GM04503 (cell line): ENCODE data around the gene CERS1.
A peak's percentile ranks its signal among the peaks of the same experiment; 100 is the strongest.

Source experiments
- DNase-seq: peaks from one replicate; pipeline ENCODE4 v3.0.0-alpha.2; 2012; ENCODE audit warnings: low read depth

Gene CERS1

GRCh38 chr19:18856385-18857126 lies 39.4 kb downstream of the CERS1 start:
- DNase-seq = no peak

GRCh38 chr19:18855647-18856384 lies 40.1 kb downstream of the CERS1 start:
- DNase-seq = no peak

- no peak for DNase-seq
These were observed 41.0 kb downstream of the CERS1 start for GRCh38 chr19:18854982-18855381.

GRCh38 chr19:18853755-18854427 lies 42.1 kb downstream of the CERS1 start:
- no peak for DNase-seq

GRCh38 chr19:18852648-18853047 lies 43.3 kb downstream of the CERS1 start:
- no peak for DNase-seq

- no peak for DNase-seq
These were observed 44.2 kb downstream of the CERS1 start for GRCh38 chr19:18851673-18852325.

- DNase-seq = no peak
These were observed 45.2 kb downstream of the CERS1 start for GRCh38 chr19:18850471-18851375.

- no peak for DNase-seq
These were observed 46.0 kb downstream of the CERS1 start for GRCh38 chr19:18849838-18850400.

GRCh38 chr19:18848878-18849661 lies 46.9 kb downstream of the CERS1 start:
- peak; percentile 70 for DNase-seq

- DNase-seq = peak; percentile 89
These were observed 48.2 kb downstream of the CERS1 start for GRCh38 chr19:18847549-18848463.

- DNase-seq = peak; percentile 54
These were observed 49.0 kb downstream of the CERS1 start for GRCh38 chr19:18846862-18847548.

- no peak for DNase-seq
These were observed 50.0 kb downstream of the CERS1 start for GRCh38 chr19:18845961-18846360.

GRCh38 chr19:18844806-18845329 lies 51.1 kb downstream of the CERS1 start:
- DNase-seq = no peak

GRCh38 chr19:18843960-18844359 lies 52.0 kb downstream of the CERS1 start:
- no peak for DNase-seq

- DNase-seq = no peak
These were observed 53.8 kb downstream of the CERS1 start for GRCh38 chr19:18842166-18842565.

GRCh38 chr19:18841400-18841799 lies 54.6 kb downstream of the CERS1 start:
- no peak for DNase-seq

GRCh38 chr19:18840288-18841267 lies 55.4 kb downstream of the CERS1 start:
- no peak for DNase-seq
